ENCODE results near the gene MAD1L1. TPM values are rescaled to one million over a fixed set of nuclear protein-coding genes. Genes with fewer than 3 reads are reported as not detected.

Gene MAD1L1
- total RNA-seq, 1 experiment from 2014 or later, result 163 TPM

DNA sequence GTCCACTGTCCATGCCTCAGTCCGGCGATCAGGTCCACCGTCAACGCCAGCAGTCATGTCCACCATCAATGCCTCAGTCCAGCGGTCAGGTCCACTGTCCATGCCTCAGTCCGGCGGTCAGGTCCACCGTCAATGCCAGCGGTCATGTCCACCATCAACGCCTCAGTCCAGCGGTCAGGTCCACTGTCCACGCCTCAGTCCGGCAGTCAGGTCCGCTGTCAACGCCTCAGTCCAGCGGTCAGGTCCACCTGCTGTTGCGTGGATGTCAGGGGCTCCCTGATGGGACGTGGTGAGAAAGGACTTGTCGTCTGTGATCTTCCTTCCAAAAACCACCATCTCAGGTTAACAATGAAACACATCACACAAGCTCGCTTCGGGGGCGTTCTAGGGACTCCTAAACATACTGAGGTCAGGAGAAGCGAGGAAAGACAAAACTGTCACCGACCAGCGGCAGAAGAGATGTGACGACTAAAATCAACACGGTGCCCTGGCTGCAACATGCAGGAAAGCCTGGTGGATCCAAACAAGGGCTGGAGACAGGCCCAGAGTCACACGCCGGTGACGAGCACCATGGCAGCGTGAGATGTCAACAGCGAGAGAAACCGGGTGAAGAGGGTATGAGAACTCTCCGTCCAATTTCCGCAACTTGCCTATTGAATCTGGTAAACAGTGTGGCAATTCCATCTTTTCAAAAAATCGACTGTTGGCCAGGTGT lies 264.2 kb downstream of the MAD1L1 start:
- no peak for DNase-seq (ENCODE audit: low spot score)
- in situ Hi-C loops (cut with HindIII; ENCODE audit: low sequenced_read_pairs), result no loop called here

DNA sequence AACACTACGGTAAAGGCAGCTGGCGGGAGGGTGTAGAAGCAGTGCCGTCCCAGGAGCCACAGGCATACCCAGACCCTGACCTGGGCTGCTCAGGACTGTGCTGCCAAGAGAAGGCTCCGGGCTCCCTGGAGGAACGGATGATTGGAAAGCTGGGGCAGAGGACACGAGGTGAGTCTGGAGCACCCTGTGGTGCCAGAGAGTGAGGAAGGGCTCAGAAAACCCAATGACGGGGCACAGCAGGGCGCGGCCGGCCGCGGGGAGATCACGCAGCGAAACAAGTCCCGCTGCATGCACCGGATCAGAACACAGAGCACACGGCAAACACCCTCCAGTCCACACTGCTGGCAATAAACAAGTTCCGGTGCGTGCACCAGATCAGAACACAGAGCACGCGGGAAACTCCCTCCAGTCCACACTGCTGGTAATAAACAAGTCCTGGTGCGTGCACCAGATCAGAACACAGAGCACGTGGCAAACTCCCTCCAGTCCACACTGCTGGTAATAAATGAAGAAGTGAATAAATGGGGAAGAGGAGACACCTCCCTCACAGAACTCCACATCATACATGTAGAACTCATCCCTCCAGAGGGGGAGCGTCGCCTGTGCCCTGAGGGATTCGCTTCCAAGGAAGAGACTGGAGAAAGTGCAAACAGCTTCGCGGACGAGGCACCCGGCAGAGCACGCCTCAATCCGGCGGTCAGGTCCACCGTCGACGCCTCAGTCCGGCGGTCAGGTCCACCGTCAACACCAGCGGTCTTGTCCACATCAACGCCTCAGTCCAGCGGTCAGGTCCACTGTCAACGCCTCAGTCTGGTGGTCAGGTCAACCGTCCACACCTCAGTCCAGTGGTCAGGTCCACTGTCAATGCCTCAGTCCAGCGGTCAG lies 265.0 kb downstream of the MAD1L1 start:
- in situ Hi-C loops (cut with HindIII; ENCODE audit: low sequenced_read_pairs), result no loop called here
- no peak for DNase-seq (ENCODE audit: low spot score)

DNA sequence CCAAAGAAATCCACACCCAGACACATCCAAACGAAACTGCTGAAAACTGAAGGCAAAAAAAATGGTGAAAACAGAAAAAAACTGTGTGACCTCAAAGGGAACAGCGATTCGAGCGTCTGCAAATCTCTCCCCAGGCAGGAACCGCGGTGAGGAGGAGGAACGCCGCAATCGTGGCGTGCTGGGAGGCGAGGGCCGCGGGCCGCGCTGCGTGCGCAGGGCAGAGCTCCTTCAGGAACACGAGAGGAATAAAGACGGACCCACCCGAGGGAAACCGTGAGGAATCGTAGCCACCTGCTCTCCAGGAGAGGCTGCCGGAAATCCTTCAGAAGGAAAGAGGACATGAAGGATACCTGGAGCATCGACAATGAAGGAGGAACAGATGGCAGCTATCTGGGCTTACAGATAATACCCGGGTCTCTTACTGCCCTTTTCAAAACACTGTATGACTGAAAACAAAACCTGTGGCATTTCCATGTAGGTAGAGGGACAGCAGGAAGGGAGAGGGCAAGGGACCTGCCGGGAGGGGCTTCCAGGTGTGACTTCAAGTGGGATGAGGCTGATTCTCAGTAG lies 266.0 kb downstream of the MAD1L1 start:
- in situ Hi-C loops (cut with HindIII; ENCODE audit: low sequenced_read_pairs), result no loop called here
- peak; percentile 74 for DNase-seq (ENCODE audit: low spot score)

DNA sequence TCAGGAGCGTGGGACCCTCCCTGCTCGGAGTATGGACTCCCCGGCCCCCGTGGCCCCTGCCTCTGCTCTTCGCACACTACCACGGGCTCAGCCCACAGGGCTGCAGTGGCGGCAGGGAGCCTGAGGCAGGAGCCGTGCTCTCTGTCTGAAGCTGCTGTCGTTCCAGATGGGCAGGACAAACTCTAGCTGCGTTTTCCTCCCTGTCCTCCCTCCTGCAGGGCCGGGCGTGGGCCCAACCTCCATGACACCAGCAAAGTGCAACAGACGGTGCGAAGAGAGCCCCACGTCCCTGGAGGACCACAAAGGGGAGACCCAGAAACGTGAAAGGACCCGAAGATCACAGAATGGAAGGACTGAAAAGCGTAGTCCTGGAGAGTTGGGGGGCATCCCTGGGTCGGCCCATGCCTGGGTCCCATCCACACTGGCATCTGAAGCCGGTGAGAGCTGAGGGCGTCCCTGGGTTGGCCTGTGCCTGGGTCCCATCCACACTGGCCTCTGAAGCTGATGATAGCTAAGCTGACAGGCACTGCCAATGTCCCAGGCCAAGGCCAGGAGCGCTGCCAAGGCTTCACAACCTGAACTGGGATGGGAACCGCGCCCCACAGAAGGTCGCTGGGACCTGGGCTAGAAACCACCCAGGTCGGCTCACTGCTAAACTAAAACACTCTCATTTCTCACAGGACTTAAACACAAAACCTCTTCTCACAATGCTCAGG lies 267.0 kb downstream of the MAD1L1 start:
- in situ Hi-C loops (cut with HindIII; ENCODE audit: low sequenced_read_pairs), result no loop called here
- DNase-seq (ENCODE audit: low spot score), result peak; percentile 74

GRCh38 chr7:1964913-1965578 lies 267.7 kb downstream of the MAD1L1 start:
- no peak for DNase-seq (ENCODE audit: low spot score)
- in situ Hi-C loops (cut with HindIII; ENCODE audit: low sequenced_read_pairs), result no loop called here

DNA sequence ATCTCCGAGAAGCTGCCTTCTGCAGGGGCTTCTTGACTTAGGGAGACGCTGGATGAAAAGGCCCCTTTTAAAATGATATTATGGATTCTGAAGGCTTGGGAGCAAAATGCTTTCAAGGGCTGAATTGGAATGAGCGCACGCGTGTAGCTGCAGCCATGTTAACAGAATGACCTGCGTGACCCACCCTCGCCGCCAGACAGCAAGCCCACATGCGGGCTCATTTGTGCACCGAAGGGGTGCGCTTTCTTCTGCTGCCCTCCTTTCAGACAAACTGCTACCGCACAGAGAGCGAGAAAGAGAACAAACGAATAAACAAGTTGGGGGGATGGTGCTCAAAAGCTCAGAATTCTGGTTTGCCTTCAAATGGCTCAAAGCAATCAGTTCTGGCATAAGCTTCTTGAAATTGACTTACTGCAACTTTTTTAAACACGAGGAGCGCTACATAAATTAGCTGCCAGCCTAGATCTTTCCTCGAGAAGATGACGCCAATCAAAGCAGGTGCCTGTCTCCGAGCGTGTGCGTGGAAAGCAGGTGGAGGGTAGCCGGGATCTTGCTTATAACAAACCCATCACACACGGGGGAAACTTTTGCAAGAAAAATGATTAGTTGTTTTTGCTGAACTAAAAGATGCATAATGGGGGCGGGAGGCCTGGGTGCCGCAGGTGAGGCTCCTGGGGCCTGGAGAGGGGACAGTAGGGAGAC lies 268.4 kb downstream of the MAD1L1 start:
- no peak for DNase-seq (ENCODE audit: low spot score)
- in situ Hi-C loops (cut with HindIII; ENCODE audit: low sequenced_read_pairs), result no loop called here

GRCh38 chr7:1963575-1963974 lies 269.2 kb downstream of the MAD1L1 start:
- in situ Hi-C loops (cut with HindIII; ENCODE audit: low sequenced_read_pairs), result no loop called here
- DNase-seq (ENCODE audit: low spot score), result no peak

DNA sequence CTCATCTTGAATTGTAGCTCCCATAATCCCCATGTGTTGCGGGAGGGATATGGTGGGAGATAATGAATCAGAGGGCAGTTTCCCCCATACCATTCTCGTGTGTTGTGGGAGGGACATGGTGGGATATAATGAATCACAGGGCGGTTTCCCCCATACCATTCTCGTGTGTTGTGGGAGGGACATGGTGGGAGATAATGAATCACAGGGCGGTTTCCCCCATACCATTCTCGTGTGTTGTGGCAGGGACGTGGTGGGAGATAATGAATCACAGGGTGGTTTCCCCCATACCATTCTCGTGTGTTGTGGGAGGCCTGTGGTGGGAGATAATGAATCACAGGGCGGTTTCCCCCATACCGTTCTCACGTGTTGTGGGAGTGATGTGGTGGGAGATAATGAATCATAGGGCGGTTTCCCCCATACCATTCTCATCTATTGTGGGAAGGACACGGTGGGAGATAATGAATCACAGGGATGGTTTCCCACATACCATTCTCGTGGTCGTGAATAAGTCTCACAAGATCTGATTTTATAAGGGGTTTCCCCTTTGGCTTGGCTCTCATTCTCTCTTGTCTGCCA lies 271.0 kb downstream of the MAD1L1 start:
- in situ Hi-C loops (cut with HindIII; ENCODE audit: low sequenced_read_pairs), result no loop called here
- DNase-seq (ENCODE audit: low spot score), result no peak

DNA sequence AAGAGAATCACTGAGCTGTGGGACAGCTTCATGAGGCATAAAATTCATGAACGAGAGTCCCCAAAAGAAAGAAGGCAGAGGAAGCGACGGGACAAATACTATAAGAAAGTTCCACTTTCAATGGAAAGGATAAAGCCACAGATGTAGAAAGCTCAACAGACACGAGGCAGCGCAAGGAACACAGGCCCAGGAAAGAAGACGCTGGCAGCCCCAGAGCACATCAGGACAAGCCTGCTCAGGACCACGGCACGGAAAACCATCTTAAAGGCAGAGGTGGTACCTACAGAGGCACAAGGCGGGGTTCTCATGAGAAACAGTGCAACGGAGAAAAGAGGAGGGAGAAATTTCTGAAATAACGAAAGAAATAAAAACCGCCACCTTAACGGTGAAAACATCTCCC lies 273.4 kb downstream of the MAD1L1 start:
- no peak for DNase-seq (ENCODE audit: low spot score)
- in situ Hi-C loops (cut with HindIII; ENCODE audit: low sequenced_read_pairs), result no loop called here

GRCh38 chr7:1957471-1958225 lies 275.1 kb downstream of the MAD1L1 start:
- in situ Hi-C loops (cut with HindIII; ENCODE audit: low sequenced_read_pairs), result no loop called here

GRCh38 chr7:1956611-1957470 lies 275.9 kb downstream of the MAD1L1 start:
- DNase-seq (ENCODE audit: low spot score), result no peak
- in situ Hi-C loops (cut with HindIII; ENCODE audit: low sequenced_read_pairs), result no loop called here

More at GRCh38 chr7:1957471-1958225, 275.1 kb downstream of the MAD1L1 start:
- DNase-seq (ENCODE audit: low spot score), result no peak

GRCh38 chr7:1956141-1956540 lies 276.6 kb downstream of the MAD1L1 start:
- no peak for DNase-seq (ENCODE audit: low spot score)
- in situ Hi-C loops (cut with HindIII; ENCODE audit: low sequenced_read_pairs), result no loop called here

DNA sequence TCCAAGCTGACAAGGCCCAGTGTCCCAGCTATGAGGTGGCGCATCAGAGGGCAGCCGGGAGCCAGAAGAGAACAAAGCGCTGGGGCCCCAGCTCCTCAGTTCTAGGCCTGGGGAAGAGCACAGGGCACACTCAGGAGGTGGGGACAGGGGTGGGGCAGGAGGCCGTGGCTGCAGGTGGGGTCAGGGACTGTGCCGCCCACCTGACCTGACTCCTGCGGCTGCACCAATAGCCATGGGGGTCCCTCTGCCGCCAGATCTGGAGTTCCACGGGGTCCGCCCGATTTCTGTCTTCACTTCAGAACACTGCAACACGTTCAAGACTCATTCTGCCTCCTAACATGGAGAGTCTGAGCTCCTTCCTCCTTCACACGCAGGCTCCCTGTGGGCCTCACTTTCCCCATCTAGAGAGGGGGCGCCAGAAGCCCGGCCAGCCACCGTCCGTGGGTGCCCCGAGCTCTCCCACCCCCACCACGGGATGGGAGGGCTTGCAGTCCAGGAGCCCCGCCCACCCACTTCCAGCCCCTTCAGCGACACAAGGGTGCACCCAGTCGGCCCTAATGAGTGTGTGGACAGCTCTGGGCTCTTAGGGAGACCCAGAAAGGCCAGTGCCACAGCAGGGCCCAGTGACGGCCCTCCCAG lies 278.3 kb downstream of the MAD1L1 start:
- in situ Hi-C loops (cut with HindIII; ENCODE audit: low sequenced_read_pairs), result no loop called here
- DNase-seq (ENCODE audit: low spot score), result no peak

DNA sequence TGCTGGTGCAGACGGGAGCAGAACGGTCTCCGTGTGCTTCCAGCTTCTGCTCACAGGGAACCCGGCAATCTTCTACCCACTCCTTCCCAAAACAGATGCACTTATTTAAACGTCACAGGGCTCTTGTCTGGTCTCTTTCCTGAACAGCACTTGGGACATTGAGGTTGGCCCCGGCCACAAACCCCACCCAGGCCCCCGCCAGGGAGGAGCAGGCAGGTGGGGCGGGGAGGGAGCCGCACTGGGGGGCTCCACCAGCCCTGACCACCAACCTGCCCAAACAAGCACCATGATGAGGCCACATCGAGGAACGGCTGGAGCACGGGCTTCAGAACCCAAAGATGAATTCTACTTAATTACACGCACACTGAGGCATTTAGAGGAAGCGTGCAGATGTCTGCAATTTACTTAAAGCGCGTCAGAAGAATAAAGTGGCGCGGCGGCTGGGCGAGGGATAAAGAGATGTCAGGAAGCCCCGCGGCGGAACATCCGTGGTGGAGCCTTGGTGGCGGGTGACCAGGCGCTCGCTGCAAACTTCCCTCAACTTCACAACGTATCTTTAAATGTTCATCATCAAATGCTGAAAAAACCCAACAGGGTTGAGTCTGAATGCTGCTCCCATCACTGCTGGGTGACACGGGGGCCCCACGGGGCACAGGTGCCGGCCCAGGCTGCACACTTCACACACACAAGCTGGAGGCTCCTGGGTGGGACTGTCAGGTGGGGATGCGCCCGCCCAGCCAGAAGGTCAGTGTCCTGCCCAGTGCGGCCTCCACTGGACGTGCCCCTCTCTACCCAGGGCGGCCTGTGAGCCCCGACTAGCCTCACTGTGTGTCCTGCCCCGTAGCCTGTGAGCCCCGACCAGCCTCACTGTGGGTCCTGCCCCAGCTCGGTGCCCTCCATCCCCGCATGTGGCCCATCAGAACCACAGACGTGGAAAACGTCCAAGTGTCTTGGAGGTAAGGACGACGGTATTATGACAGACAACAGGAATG lies 279.2 kb downstream of the MAD1L1 start:
- no peak for DNase-seq (ENCODE audit: low spot score)
- in situ Hi-C loops (cut with HindIII; ENCODE audit: low sequenced_read_pairs), result no loop called here

- no peak for DNase-seq (ENCODE audit: low spot score)
Measured at GRCh38 chr7:1952781-1953180, 280.0 kb downstream of the MAD1L1 start.

More at GRCh38 chr7:1952781-1953180, 280.0 kb downstream of the MAD1L1 start:
- in situ Hi-C loops (cut with HindIII; ENCODE audit: low sequenced_read_pairs), result no loop called here

All from G401 (cell line).